ENCODE results near the gene ATP2C2.
"Not testable (repeated sequence)": the region's sequence is repeated elsewhere in the genome, so short reads cannot be mapped to it uniquely, and the experiment has no call there.

The ATP2C2 gene

DNA sequence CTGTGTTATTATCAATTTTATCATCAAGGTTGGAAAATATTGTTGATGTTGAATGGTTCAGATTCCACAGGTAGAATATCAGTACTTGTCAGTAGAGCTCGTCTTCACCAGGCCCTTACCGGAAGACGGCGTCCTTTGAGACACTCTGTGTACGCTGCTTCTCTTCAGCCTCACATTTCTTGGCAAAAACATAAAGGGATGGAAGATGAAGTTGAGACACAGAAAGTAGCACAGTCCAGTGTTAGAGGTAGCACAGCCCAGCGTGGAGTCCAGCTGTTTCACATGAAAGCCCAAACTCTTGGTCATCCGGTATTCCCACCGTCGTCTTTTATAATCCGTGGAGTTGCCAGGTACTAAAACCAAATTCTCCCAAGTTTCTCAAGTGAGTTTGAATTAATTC, 30.4 kb downstream of the ATP2C2 start:
- no peak for DNase-seq

DNA sequence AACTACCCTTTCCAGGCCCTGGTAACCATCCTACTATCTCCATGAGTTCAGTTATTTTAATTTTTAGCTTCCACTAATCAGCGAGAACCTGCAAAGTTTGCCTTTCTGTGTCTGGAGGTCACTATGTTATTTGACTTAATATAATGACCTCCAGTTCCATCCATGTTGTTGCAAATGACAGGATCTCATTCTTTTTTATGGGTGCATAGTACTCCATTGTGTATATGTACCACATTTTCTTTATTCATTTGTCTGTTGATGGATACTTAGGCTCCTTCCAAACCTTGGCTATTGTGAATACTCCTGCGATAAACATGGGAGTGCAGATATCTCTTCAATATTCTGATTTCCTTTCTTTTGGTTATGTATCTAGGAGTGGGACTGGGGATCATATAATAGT, 31.6 kb downstream of the ATP2C2 start:
- not testable (repeated sequence) for DNase-seq

DNA sequence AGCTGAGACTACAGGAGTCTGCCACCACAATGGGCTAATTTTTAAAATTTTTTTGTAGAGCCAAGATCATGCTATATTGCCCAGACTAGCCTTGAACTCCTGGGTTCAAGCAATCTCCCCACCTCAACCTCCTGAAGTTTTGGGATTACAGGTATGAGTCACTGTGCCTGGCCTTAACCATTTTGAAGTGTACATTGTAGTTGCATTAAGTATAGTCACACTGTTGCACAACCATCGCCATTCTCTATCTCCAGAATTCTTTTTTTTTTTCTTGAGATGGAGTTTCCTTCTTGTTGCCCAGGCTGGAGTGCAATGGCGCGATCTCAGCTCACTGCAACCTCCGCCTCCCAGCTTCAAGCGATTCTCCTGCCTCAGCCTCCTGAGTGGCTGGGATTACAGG, 35.1 kb downstream of the ATP2C2 start:
- not testable (repeated sequence) for DNase-seq

DNA sequence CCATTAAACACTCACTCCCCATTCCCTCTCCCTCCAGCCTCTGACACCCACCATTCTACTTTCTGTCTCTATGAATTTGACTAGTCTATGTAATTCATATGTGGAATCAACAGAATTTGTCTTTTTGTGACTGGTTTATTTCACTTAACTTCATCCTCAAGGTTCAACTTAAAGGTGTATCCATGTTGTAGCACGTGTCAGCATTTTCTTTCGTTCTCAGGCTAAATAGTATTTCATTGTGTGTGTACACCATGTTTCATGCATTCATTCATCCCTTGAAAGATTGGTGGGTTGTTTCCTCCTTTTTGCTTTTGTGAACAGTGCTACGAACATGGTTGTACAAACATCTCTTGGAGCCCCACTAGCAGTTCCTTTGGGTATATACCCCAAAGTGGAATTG, 36.0 kb downstream of the ATP2C2 start:
- no peak for DNase-seq

DNA sequence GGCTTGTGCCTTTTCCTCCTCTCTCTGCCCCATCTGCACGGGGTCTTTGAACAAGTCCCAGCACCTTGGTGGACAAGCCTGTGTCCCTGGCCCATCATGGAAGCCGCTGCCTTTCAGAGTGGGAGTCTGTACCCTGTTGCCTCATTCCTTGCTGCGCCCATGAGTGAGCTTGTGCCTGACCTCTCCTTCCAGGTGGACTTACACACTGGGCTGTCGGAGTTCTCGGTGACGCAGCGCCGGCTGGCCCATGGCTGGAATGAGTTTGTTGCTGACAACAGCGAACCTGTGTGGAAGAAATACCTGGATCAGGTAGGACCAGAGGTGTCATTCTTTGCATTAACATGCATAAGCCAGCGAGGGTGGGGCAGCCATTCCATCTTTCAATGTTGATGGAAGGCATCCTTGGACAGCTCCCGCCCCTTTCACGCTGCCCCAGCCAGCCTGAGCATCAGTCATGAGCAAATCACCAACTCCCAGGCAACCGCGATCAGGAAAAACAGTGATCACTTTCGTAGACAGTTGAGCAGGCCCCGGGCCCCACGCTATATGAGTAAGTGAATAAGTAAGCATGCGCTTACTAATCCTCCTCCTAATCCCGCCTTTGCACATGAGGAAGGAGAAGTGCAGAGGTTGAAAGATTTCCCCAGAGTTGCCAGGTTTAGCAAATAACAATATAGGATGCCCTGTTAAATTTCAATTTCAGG, 36.8 kb downstream of the ATP2C2 start:
- no peak for DNase-seq

DNA sequence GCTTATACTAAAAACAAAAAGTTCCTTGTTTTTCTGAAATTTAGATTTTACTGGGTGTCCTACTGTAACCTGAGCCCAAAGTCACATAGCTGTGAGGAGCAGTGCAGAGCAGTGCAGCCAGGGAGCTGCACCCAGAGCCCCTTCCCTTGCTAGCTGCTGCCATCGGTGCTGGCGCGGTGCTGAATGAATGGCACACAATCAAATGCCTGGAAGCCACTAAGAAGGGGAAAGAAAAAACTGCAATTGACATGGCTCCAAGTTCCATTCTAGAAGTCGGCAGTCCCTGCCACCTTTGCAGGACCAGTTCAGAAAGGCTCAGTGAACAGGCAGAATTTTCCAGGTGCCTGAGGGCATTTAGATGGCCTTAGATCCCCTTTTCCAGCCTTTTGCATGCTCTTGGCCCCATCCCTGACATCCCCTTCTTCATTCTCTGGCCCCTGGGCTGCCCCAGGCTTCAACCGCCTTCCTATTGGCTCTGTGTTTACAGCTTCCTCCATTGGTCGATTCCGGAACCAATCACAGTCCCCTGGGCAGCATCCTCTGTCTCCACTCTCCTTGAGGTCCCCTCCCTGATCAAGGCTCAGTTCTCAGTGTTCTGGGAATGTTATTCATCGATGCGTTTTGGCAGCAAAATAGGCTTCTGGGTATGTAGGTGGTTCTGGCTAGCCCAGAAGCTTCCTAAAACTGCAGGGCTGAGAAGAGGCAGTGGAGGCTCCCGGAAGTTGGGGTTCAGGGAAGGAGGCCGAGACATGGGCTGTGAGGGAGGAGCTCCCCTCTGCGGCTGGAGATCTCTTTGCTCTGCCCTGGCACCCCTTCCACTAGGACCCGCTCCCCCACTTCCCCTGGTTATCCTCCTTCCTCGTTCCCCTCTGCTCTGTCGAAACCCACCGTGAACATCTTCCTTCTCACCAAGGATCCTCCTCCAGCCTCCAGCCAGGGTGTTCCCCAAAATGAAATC, 37.9 kb downstream of the ATP2C2 start:
- no peak for DNase-seq

DNA sequence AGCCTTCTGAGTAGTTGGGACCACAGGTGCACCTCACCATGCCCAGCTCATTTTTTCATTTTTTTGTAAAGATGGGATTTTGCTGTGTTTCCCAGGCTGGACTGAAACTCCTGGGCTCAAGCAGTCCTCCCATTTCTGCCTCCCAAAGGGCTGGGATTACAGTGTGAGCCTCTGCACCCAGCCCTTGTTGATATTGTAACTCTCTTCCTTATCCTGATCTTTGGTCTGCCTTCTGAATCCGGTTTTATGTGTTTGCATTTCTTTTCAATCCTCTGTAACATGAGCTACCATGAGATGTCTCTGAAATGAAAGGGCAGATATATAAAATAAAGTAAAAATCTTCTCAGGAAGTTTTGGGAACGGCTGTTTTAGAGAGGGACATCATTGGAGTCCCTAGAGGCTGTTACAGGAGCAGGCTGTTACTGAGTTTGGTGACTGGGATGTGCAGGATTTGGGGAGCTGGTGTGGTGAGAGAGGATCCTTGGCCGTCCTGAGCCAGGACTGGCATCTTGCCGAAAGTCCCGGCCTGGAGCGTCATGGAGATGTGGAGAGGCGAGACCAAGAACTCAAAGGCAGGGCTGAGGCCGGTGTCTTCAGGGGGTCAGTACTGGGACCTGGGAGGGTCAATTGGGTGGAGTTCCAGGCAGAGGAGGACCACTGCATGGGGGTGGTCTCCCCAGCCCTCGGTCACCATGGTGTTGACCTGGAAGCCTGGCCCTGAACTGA, 39.4 kb downstream of the ATP2C2 start:
- DNase-seq = no peak

DNA sequence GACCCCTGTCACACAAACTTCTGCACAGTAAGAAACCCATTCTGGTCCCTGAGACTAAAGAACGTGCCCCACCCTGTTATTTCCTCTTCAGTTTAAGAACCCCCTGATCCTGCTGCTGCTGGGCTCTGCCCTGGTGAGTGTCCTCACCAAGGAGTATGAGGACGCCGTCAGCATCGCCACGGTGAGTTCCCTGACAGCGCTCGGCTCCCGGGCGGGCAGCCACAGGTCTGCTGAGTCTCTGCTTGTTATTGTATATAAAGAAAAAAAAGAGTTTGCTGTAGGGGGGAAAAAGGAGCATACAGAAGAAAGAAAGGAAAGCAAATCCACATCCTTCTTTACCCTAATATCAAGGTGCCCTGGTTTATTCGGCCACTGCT, 40.0 kb downstream of the ATP2C2 start:
- no peak for DNase-seq

DNA sequence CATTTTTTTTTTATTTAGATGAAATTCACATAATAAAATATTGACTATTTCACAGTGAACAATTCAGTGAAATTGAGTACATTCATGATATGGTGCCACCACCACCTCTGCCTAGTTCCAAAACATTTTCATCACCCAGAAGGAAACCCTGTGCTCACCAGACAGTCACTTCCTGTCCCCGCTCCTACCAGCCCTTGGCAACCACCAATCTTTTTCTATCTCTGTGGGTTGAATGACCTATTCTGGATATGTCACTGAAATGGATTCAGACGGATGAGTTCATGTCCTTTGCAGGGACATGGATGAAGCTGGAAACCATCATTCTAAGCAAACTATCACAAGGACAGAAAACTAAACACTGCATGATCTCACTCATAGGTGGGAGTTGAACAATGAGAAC, 40.5 kb downstream of the ATP2C2 start:
- DNase-seq = no peak

DNA sequence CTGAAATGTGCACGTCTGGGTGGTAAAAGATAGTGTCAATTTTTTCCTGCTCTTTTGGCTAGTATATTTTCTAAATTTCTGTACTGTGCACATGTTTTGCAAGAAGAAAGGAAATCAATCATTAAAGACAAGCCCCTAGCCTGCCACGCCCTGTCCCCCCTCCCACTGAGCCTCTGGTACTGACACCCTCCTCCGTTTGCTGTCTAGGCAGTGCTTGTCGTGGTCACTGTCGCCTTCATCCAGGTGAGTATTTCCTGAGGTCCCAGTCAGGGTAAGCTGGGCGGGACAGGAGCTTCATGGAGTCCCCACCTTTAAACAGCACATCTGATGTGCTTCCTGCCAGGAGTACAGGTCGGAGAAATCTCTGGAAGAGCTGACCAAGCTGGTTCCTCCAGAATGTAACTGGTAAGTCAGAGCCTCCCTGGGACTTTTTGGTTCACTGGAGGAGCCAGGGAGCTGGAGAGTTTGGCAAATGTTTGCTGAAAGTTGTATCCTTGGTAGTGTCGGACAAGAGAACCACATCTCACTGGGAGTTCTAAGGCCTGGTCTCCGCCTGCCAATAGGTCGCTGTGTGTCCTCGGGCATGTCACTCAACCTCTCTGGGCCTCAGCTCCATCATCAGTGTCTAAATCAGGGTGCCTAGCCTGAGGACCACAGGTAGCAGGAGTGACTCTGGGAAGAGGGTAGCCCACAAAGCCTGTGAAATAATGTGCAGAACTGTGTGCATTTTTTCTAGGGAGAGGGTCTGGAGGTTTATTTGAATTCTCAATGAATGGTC, 42.2 kb downstream of the ATP2C2 start:
- no peak for DNase-seq

DNA sequence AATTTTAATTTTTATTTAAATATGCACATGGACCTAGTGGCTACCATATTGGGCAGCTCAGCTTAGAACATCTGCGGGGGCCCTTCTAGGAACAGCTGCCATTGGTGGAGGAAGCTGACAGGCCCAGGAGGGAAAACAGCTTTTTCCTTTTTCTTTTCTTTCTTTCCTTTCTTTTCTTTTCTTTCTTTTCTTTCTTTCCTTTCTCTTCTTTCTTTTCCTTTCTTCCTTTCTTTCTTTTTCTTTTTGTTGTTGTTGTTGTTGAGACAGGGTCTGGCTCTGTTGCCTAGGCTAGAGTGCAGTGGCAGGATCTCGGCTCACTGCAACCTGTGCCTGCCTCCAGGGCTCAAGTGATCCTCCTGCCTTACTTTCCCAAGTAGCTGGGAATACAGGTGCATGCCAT, 43.4 kb downstream of the ATP2C2 start:
- no peak for DNase-seq

DNA sequence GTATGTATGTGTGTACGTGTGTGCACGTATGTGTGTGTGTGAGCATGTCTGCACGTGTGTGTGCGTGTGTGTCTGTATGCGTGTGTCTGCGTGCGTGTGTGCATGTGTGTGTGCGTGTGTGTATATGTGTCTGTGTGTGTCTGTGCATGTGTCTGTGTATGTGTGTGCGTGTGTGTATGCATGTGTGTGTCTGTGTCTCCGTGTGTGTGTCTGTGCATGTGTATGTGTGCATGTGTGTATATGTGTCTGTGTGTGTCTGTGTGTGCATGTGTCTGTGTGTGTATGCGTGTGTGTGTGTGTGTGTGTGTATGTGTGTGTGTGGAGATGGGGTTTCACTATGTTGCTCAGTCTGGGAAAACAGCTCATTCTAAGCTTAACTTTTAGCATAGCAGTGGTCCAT, 43.9 kb downstream of the ATP2C2 start:
- no peak for DNase-seq

DNA sequence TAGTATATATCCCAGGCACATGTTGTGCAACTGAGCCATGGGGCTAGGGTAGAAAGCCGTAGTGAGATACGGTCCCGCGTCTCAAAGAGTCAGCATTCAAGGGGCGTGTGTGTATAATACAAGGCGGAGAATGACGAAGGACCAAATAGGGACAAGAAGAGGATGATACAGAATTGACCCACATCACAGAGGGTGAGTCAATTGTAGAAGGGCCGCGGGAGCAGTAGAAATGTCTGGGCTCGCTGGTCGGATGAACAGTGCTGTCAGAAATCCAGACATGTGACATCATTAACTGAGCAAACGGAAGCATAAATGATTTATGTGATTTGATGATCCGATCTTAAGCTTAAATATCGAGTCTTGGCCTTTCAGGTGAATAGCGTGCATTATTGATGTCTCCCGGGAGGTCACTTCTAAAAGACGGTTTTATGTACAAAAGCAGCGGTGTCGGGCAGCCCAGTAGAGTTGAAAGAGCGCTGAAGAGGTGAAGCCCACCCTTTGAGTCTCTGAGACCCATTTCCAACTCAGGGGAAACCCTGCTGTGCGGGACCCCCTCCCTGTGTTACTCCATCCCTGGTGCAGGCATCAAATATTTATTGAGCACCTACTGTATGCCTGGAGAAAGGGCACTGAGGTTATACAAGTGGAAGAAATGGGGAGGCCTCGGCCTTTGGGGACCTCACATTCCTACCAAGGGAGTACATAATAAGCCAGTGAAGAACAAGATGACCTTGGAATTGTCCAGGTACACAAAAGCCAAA, 45.1 kb downstream of the ATP2C2 start:
- no peak for DNase-seq

DNA sequence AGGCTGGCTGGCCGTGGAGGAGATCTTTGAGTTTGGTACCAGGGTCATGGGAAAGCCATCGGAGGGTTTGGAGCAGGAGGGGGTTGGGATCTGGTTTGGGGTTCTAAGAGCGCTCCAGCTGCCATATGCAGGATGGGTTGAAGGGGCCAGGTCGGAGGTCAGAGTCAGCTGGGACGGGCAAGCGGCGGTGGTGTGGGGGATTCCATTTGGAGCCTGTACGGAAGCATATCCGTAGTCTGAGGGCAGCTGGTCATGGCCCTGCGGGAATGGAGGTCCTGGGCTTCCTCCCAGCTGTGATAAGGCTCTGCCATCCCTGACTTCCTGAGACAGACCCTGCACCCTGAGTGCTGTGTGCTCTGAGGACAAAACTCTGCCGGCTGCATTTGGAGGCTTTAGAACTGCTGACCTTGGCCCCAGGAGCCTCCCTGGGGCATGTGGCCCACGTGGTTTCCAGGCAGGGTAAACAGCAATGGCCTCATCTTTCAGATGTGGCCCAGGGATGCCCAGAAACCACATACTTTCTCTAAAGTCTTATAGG, 46.5 kb downstream of the ATP2C2 start:
- no peak for DNase-seq

DNA sequence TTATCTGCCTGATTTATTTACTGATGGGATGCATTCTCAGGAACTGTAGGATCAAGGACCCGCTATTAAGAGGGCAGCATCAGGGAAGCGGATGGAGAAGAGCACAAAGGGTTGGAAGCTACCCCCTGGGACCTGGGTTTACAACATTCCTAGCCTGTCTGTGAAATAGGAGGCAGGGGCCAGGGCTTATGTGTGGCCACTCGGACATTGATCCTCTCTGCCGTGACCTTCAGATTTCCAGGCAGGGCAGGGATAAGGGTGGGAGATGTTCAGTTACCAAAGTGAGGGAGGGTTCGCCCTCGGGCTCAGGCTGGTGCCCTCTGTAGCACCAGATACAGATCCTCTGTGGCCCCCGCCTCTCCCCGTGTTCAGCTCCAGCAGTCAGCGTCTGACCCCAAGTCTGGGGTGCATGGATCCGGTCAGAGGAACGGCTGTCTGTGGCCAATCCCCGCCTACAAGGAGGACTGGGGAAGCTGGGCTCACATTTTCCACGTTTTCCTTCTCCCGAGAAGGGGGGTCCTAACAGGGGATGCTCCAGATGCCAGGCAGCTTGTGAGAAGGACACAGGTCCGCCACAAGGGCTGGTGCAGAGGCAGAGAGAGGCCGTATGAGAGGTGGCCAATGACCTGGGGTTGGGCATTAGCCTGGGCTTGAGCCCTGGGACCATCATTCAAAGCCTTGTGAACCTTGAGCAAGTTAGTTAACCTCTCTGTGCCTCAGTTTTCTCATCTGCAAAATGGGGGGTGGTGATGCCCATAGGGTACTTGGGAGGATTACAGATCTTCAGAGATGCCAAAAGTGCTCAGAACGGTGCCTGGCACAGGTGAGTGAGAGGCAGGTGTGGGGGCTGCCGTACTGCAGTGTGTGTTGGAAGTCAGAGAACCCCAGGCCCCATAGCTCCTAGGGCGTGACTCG, 48.3 kb downstream of the ATP2C2 start:
- no peak for DNase-seq

DNA sequence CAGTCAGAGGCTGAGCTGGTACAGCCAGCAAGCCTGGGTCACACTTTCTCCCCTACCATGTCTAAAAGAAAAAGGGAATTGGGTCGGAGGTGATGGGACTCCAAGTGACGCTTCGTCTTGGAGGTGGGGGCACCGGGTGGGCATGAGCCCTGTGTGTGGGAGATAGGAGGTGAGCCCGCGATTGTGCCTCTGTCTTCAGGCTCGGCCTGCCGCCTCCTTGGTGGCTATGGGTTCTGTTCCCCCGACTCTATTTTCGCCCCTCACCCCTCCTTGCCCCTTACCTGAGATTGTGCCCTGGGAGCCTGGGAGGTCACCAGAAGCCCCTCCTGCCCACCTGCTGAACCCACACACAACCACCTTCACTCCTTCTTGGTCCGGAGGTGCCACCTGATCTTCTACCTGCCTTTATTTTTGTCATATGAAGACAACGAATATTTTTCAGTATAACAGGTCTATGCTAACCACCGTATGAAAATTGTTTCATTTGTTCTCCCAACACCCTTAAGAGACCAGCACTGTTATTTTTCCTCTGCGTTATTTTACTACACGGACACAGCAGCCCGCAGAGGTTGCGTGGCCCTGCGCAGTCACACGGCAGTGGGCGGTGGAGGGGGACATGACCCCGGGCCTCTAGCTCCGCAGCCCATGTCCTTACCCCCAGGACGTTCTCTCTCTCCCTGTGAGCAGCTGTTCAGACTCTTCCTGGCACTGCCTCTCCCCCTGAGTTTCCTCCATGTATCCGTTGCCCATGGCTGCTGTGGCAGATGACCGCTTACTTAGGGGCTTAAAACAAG, 49.9 kb downstream of the ATP2C2 start:
- DNase-seq = no peak

DNA sequence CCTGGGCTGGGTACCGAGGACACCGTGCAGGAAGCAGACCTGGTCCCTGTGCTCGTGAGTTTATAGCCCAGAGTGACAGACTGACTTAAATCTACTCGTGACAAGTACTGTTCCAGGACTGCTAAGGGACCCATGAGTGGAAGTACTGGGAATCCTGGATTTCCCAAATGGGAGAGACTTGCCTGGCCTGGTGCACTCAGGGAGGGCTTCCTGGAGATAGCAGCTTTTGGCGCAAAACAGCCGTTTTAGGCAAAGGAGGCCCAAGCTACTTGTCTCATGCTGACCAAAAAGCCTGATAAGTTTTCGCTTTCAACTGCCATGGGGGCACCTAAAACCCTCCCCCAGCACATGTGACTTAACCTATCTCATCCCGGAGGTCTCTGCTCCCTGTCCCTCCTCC, 51.4 kb downstream of the ATP2C2 start:
- DNase-seq = no peak

DNA sequence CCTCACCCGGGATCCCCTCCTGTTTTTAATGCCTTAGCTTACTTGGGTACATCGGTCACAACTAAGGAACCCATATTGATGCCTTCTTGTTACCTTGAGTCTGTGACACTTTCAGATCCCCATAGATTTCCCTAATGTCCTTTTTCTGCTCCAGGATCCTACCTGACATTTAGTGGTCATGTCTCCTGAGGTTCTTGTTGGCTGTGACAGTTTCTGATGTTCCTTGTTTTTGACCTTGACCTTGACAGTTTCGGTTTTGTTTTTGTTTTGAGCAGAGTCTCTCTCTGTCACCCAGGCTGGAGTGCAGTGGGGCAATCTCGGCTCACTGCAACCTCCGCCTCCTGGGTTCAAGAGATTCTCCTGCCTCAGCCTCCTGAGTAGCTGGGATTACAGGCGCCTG, 52.2 kb downstream of the ATP2C2 start:
- DNase-seq = not testable (repeated sequence)

DNA sequence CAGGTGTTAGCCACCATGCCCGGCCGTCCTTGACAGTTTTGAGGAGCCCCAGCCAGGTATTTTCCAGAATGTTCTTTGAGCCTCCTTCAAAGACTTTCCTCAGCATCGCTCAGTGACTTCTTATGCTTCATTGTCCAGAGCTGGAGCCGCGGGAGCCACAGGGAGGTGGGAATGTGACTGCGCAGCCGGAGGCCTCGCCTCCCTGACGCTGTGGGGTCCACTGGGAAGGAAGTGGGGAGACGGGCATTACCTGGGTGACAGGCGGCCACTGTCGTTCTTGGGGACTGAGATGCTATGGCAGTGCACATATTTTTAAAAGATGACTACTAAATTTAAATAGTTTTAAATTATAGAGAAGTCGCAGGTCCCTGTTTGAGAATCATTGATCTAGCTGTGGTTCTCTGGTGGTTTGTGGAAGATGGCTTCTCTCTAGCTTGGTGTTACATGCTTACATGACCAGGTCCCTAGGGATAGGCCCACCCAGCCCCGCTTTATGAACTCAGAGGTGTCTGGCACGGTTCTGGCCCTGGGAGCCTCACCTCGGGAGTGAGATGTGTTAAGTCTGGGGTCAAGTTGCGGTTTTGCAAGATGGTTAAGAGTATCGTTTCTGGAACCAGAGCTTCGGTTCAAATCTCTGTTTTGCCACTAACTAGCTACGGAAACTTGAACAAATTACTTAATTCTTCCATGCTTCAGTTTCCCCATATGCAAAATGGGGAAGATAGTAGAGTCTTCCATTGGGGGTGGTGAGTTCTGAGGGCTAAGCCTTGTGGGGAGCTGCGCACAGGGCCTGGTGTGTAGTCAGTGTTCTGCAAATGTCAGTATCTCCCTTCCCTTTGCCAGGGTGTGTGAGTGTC, 53.0 kb downstream of the ATP2C2 start:
- DNase-seq = no peak

All from NCI-H226 (cell line).